CD8-positive, alpha-beta memory T cell (primary cell): Measurements from ENCODE around the gene MYH4. TPM values are rescaled to one million over a fixed set of nuclear protein-coding genes. Genes with fewer than 3 reads are reported as not detected.

Experiments used
- CTCF ChIA-PET: fragments of 350-600 bp; sonication (Branson Sonifier 250); formaldehyde crosslinking; loops from one replicate; lab custom pipeline; 2021; ENCODE audit warnings: antibody characterized with exemption; lab: Charles Lee
- POLR2A ChIA-PET: fragments of 350-600 bp; sonication (Branson Sonifier 250); formaldehyde crosslinking; loops from one replicate; lab custom pipeline; 2021; ENCODE audit warnings: antibody characterized with exemption; lab: Charles Lee
- DNase-seq, 5 donors: peaks; one replicate each; pipeline versions ENCODE4 v3.0.0 to v3.0.0-alpha.2; 2020 to 2022; ENCODE audit warnings: mixed read lengths in 1 of 5
- H3K27ac ChIP-seq: one replicate; pipeline ENCODE4 v1.7.0; 2013; ENCODE audit warnings: low read depth, mild to moderate bottlenecking, low read length, moderate library complexity
- H3K27me3 ChIP-seq: 2 replicates; pipeline ENCODE4 v1.7.0; 2013; ENCODE audit warnings: low read length, mild to moderate bottlenecking; ENCODE audit not compliant: insufficient read depth, poor library complexity, severe bottlenecking
- H3K36me3 ChIP-seq: 2 replicates; pipeline ENCODE4 v1.7.0; 2013; ENCODE audit warnings: mild to moderate bottlenecking, low read length, moderate library complexity; ENCODE audit not compliant: insufficient read depth
- H3K4me1 ChIP-seq: 2 replicates; pipeline ENCODE4 v1.7.0; 2013; ENCODE audit warnings: mild to moderate bottlenecking, low read length, moderate library complexity; ENCODE audit not compliant: insufficient read depth
- H3K4me3 ChIP-seq: 2 replicates; pipeline ENCODE4 v1.7.0; 2013; ENCODE audit warnings: mild to moderate bottlenecking, low read length
- H3K9me3 ChIP-seq: 2 replicates; pipeline ENCODE4 v1.7.0; 2013; ENCODE audit warnings: mild to moderate bottlenecking, low read length
- H3K27ac Mint-ChIP-seq, 8 donors: one replicate each; pipeline ENCODE4 v1.8.0; 2020 to 2021; ENCODE audit warnings: mixed read lengths in 8 of 8, mild to moderate bottlenecking in 6 of 8, inconsistent platforms in 3 of 8, moderate library complexity in 3 of 8
- H3K27me3 Mint-ChIP-seq, 2 donors: one replicate each; pipeline ENCODE4 v1.8.0; 2020 to 2021; ENCODE audit warnings: mixed read lengths in 2 of 2, mild to moderate bottlenecking in 1 of 2, moderate library complexity in 1 of 2
- H3K36me3 Mint-ChIP-seq, 3 donors: one replicate each; pipeline ENCODE4 v1.8.0; 2020 to 2021; ENCODE audit warnings: mixed read lengths in 3 of 3, inconsistent platforms in 1 of 3, mild to moderate bottlenecking in 1 of 3
- H3K4me1 Mint-ChIP-seq, 3 donors: one replicate each; pipeline ENCODE4 v1.8.0; 2020 to 2021; ENCODE audit warnings: mixed read lengths in 3 of 3, inconsistent platforms in 1 of 3, mild to moderate bottlenecking in 1 of 3
- H3K4me3 Mint-ChIP-seq, 7 donors: one replicate each; pipeline ENCODE4 v1.8.0; 2020 to 2021; ENCODE audit warnings: mixed read lengths in 7 of 7, mild to moderate bottlenecking in 6 of 7, moderate library complexity in 4 of 7, inconsistent platforms in 2 of 7
- H3K9me3 Mint-ChIP-seq, 5 donors: one replicate each; pipeline ENCODE4 v1.8.0; 2020 to 2022; ENCODE audit warnings: mixed read lengths in 5 of 5, mild to moderate bottlenecking in 3 of 5, moderate library complexity in 2 of 5, inconsistent platforms in 1 of 5
- polyA plus RNA-seq: library from polyadenylated mRNA; unstranded; fragments of 300-500 nt; fragmentation: Illumina TruSeq; gene quantifications from one replicate; pipeline ENCODE4 v1.2.3, GENCODE V29; 2021
- total RNA-seq, 2 experiments: library from RNA; stranded (reverse); gene quantifications; one replicate each; pipeline ENCODE4 v1.2.3, GENCODE V29; 2021

The MYH4 gene
- not detected for total RNA-seq
- polyA plus RNA-seq: not detected

DNA sequence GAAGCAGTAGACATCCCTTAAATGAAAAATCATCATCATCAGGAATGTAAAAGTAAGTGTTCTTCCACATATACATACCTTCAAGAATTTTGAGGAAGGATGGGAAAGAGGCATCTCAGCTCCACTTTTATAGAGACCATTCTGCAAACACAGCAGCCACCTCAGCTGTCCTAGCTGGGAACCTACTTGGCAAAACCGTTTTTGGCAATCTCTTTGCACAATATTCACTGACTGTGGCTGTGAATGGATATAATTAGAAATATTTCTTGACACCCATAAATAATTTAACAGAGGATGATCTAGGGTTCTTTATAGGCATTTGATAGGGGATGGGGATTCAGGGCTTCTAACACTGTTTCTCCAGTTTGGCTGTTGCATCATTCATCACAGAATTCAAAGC, at the start of gene MYH4:
MYH4 (minus strand) TSS at position 101 of the 400 bp plus-strand sequence. CDS start 2,814 bp downstream, outside the sequence.
- no peak within 1 kb of the TSS for H3K4me3 Mint-ChIP-seq
- H3K27me3 ChIP-seq: no peaks in the 10 kb centered on the region
- H3K27ac Mint-ChIP-seq: no peak within 1 kb of the TSS
- H3K36me3 ChIP-seq: no peaks in the 10 kb centered on the region
- H3K27me3 Mint-ChIP-seq: peaks cover 0 to 1% of the 10 kb centered on the region in 2 donors
- H3K4me3 ChIP-seq: no peak within 1 kb of the TSS
- no peaks in the 10 kb centered on the region for H3K9me3 ChIP-seq
- ChIA-PET CTCF (no interaction called here), POLR2A (no interaction called here)
- H3K4me1 ChIP-seq: no peaks in the 10 kb centered on the region
- H3K27ac ChIP-seq: no peak within 1 kb of the TSS
- H3K9me3 Mint-ChIP-seq: peaks cover 0 to 4% (median 0%) of the 10 kb centered on the region in 5 donors
- H3K4me1 Mint-ChIP-seq: no peaks in the 10 kb centered on the region
- DNase-seq: no peak
- no peaks in the 10 kb centered on the region for H3K36me3 Mint-ChIP-seq

DNA sequence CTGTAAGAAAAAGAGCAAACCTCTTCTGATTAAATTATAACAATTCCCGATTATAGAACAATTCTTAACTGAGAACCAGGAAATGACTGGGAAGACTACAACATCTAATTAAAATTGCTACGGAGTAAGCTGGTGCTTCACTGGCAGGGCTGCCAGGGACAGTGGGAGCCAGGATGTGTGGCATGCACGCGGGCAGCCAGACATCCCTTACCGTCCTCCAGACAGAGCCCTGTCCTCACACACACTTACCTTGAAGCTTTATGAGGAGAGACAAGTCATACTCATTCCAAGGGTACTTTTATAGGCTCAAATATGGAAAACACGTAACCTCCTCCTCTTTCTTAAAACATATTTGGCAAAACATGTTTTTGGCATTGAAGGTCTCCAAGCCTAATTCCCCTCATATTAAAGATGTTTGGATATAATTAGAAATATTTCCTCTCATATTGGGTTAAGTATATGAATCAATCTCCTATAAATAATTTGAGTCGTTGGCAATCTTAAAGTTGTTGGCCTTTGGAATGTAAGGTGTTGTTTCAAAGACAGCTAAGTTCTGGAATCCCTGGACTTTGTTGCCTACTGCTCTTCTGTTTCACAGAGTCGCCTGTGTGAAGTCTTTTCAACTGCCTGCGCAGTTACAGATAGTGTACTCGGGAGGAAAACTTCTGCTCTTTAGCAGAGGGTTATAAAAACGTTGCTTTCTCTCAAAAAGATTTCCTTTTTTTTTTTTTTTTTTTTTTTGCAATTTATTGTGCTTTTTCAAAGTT, 49.1 kb upstream of the MYH4 start, which contains the start of gene MYH1:
MYH1 (minus strand) TSS at position 272 of the 767 bp plus-strand sequence. CDS start 1,900 bp downstream, outside the sequence.
- Mint-ChIP-seq H3K27me3 (peaks cover 3 to 18% of the 10 kb centered on the region in 2 donors), H3K4me3 (no peak within 1 kb of the TSS), H3K4me1 (no peaks in the 10 kb centered on the region), H3K9me3 (peaks cover 0 to 2% (median 0%) of the 10 kb centered on the region in 5 donors), H3K36me3 (no peaks in the 10 kb centered on the region), H3K27ac (no peak within 1 kb of the TSS)
- DNase-seq: no peak
- Histone ChIP-seq H3K4me1 (no peaks in the 10 kb centered on the region), H3K36me3 (no peaks in the 10 kb centered on the region), H3K4me3 (no peak within 1 kb of the TSS), H3K27me3 (no peaks in the 10 kb centered on the region), H3K9me3 (no peaks in the 10 kb centered on the region), H3K27ac (no peak within 1 kb of the TSS)
- CTCF ChIA-PET: no interaction called here
- POLR2A ChIA-PET: no interaction called here

- DNase-seq: no peak
- no peak overlapping the region for H3K4me3 Mint-ChIP-seq
- POLR2A ChIA-PET: no interaction called here
Measured at GRCh38 chr17:10516638-10517037, 47.3 kb upstream of the MYH4 start.

GRCh38 chr17:10516065-10516464, 46.7 kb upstream of the MYH4 start:
- Mint-ChIP-seq H3K36me3 (no peaks in the 10 kb centered on the region), H3K27ac (no peak overlapping the region), H3K27me3 (peaks cover 2 to 18% of the 10 kb centered on the region in 2 donors), H3K4me3 (no peak overlapping the region), H3K9me3 (peaks cover 0 to 3% (median 0%) of the 10 kb centered on the region in 5 donors), H3K4me1 (no peaks in the 10 kb centered on the region)
- Histone ChIP-seq H3K27ac (no peak overlapping the region), H3K36me3 (no peaks in the 10 kb centered on the region), H3K4me1 (no peaks in the 10 kb centered on the region), H3K4me3 (no peak overlapping the region), H3K27me3 (no peaks in the 10 kb centered on the region), H3K9me3 (no peaks in the 10 kb centered on the region)
- no peak for DNase-seq
- ChIA-PET CTCF (no interaction called here), POLR2A (no interaction called here)

More at GRCh38 chr17:10516638-10517037, 47.3 kb upstream of the MYH4 start:
- H3K36me3 ChIP-seq: no peaks in the 10 kb centered on the region
- H3K36me3 Mint-ChIP-seq: no peaks in the 10 kb centered on the region
- no peak overlapping the region for H3K27ac ChIP-seq
- no peaks in the 10 kb centered on the region for H3K4me1 Mint-ChIP-seq
- no peaks in the 10 kb centered on the region for H3K4me1 ChIP-seq
- CTCF ChIA-PET: no interaction called here
- H3K27me3 ChIP-seq: no peaks in the 10 kb centered on the region
- H3K27ac Mint-ChIP-seq: no peak overlapping the region
- H3K9me3 ChIP-seq: no peaks in the 10 kb centered on the region
- H3K4me3 ChIP-seq: no peak overlapping the region
- peaks cover 2 to 18% of the 10 kb centered on the region in 2 donors for H3K27me3 Mint-ChIP-seq
- peaks cover 0 to 3% (median 0%) of the 10 kb centered on the region in 5 donors for H3K9me3 Mint-ChIP-seq

- H3K36me3 ChIP-seq: no peaks in the 10 kb centered on the region
- no peaks in the 10 kb centered on the region for H3K9me3 ChIP-seq
- no peaks in the 10 kb centered on the region for H3K36me3 Mint-ChIP-seq
- H3K4me1 ChIP-seq: no peaks in the 10 kb centered on the region
- H3K4me3 Mint-ChIP-seq: no peak overlapping the region
- H3K4me3 ChIP-seq: no peak overlapping the region
- H3K4me1 Mint-ChIP-seq: no peaks in the 10 kb centered on the region
- ChIA-PET POLR2A (no interaction called here), CTCF (no interaction called here)
- no peak for DNase-seq
- H3K27ac ChIP-seq: no peak overlapping the region
- H3K9me3 Mint-ChIP-seq: peaks cover 0 to 2% (median 0%) of the 10 kb centered on the region in 5 donors
- peaks cover 0 to 10% of the 10 kb centered on the region in 2 donors for H3K27me3 Mint-ChIP-seq
- no peak overlapping the region for H3K27ac Mint-ChIP-seq
- no peaks in the 10 kb centered on the region for H3K27me3 ChIP-seq
Measured at GRCh38 chr17:10513299-10514067, 44.1 kb upstream of the MYH4 start.

- ChIA-PET CTCF (no interaction called here), POLR2A (no interaction called here)
- no peak overlapping the region for H3K4me3 Mint-ChIP-seq
Measured at GRCh38 chr17:10512856-10513255, 43.5 kb upstream of the MYH4 start.

GRCh38 chr17:10499950-10500349, 30.6 kb upstream of the MYH4 start:
- H3K4me3 Mint-ChIP-seq: no peak overlapping the region
- no peaks in the 10 kb centered on the region for H3K36me3 Mint-ChIP-seq
- Histone ChIP-seq H3K27ac (no peak overlapping the region), H3K4me3 (no peak overlapping the region), H3K4me1 (no peaks in the 10 kb centered on the region), H3K36me3 (no peaks in the 10 kb centered on the region), H3K27me3 (no peaks in the 10 kb centered on the region), H3K9me3 (no peaks in the 10 kb centered on the region)
- CTCF ChIA-PET: no interaction called here
- H3K4me1 Mint-ChIP-seq: no peaks in the 10 kb centered on the region
- POLR2A ChIA-PET: no interaction called here
- H3K27me3 Mint-ChIP-seq: peaks cover 2 to 4% of the 10 kb centered on the region in 2 donors
- H3K9me3 Mint-ChIP-seq: peaks cover 0 to 2% (median 0%) of the 10 kb centered on the region in 5 donors
- no peak for DNase-seq
- no peak overlapping the region for H3K27ac Mint-ChIP-seq

More at GRCh38 chr17:10512856-10513255, 43.5 kb upstream of the MYH4 start:
- Mint-ChIP-seq H3K36me3 (no peaks in the 10 kb centered on the region), H3K27me3 (peaks cover 0 to 10% of the 10 kb centered on the region in 2 donors), H3K27ac (no peak overlapping the region), H3K4me1 (no peaks in the 10 kb centered on the region), H3K9me3 (peaks cover 0 to 2% (median 0%) of the 10 kb centered on the region in 5 donors)
- H3K4me1 ChIP-seq: no peaks in the 10 kb centered on the region
- H3K27me3 ChIP-seq: no peaks in the 10 kb centered on the region
- no peak for DNase-seq
- no peaks in the 10 kb centered on the region for H3K36me3 ChIP-seq
- no peak overlapping the region for H3K27ac ChIP-seq
- H3K4me3 ChIP-seq: no peak overlapping the region
- no peaks in the 10 kb centered on the region for H3K9me3 ChIP-seq

- no peaks in the 10 kb centered on the region for H3K4me1 Mint-ChIP-seq
- peaks cover 1 to 4% of the 10 kb centered on the region in 2 donors for H3K27me3 Mint-ChIP-seq
- CTCF ChIA-PET: no interaction called here
- H3K9me3 Mint-ChIP-seq: peaks cover 29 to 43% (median 33%) of the 10 kb centered on the region in 5 donors
- no peak for DNase-seq
- Histone ChIP-seq H3K4me3 (no peak overlapping the region), H3K27me3 (no peaks in the 10 kb centered on the region), H3K4me1 (no peaks in the 10 kb centered on the region), H3K36me3 (no peaks in the 10 kb centered on the region), H3K9me3 (no peaks in the 10 kb centered on the region), H3K27ac (no peak overlapping the region)
- H3K4me3 Mint-ChIP-seq: no peak overlapping the region
- H3K27ac Mint-ChIP-seq: no peak overlapping the region
- POLR2A ChIA-PET: no interaction called here
- H3K36me3 Mint-ChIP-seq: no peaks in the 10 kb centered on the region
Measured at GRCh38 chr17:10492004-10492403, 22.6 kb upstream of the MYH4 start.
